Spleen (tissue), 11 donors: ENCODE results near the gene PTTG1IP. TPM values are rescaled to one million over a fixed set of nuclear protein-coding genes. Genes with fewer than 3 reads are reported as not detected.
A peak's percentile ranks its signal among the peaks of the same experiment; 100 is the strongest.

Source experiments
- DNase-seq: peaks from one replicate; pipeline ENCODE4 v3.0.0-alpha.2; 2020
- H3K27ac ChIP-seq, 8 donors: fragments of 200-600 bp; sonication (generic) in 7 of 8; 1 replicate in 4 of 8; 2 replicates in 4 of 8; pipeline versions ENCODE4 v1.5.0 to v1.8.0; 2016 to 2021; ENCODE audit warnings: inconsistent platforms in 4 of 8, mild to moderate bottlenecking in 4 of 8, moderate library complexity in 1 of 8
- H3K27me3 ChIP-seq, 7 donors: fragments of 200-600 bp; sonication (generic) in 6 of 7; replicated peaks in 1 of 7; 1 replicate in 4 of 7; 2 replicates in 3 of 7; pipeline versions ENCODE4 v1.5.0 to v1.8.0; 2016 to 2021; ENCODE audit warnings: inconsistent platforms in 3 of 7, mild to moderate bottlenecking in 1 of 7
- H3K36me3 ChIP-seq, 6 donors: fragments of 200-600 bp; sonication (generic) in 5 of 6; 1 replicate in 4 of 6; 2 replicates in 2 of 6; pipeline versions ENCODE4 v1.5.0 to v1.8.0; 2016 to 2021; ENCODE audit warnings: inconsistent platforms in 2 of 6
- H3K4me1 ChIP-seq, 6 donors: fragments of 200-600 bp; sonication (generic) in 5 of 6; 1 replicate in 3 of 6; 2 replicates in 3 of 6; pipeline versions ENCODE4 v1.5.0 to v1.8.0; 2016 to 2021; ENCODE audit warnings: inconsistent platforms in 3 of 6
- H3K4me3 ChIP-seq, 8 donors: fragments of 200-600 bp; sonication (generic) in 7 of 8; 1 replicate in 4 of 8; 2 replicates in 4 of 8; pipeline versions ENCODE4 v1.5.0 to v1.8.0; 2016 to 2021; ENCODE audit warnings: inconsistent platforms in 4 of 8, mild to moderate bottlenecking in 4 of 8, moderate library complexity in 2 of 8
- H3K9me3 ChIP-seq, 8 donors: fragments of 200-600 bp; sonication (generic) in 7 of 8; 1 replicate in 4 of 8; 2 replicates in 4 of 8; pipeline versions ENCODE4 v1.5.0 to v1.8.0; 2016 to 2021; ENCODE audit warnings: inconsistent platforms in 4 of 8
- POLR2A ChIP-seq, 3 donors: fragments of 450-650 bp; IDR thresholded peaks; one replicate each; pipeline ENCODE4 v1.5.1; 2017; ENCODE audit warnings: antibody characterized with exemption in 3 of 3, mild to moderate bottlenecking in 1 of 3
- POLR2AphosphoS5 ChIP-seq, 3 donors: sonication (generic); formaldehyde crosslinking; IDR thresholded peaks; one replicate each; pipeline ENCODE4 v1.5.1; 2017; ENCODE audit warnings: antibody characterized with exemption in 3 of 3
- WGBS, 5 donors: extraction: QIAGEN DNeasy Blood & Tissue Kit in 3 of 5; methylation state at CpG; one replicate each; pipeline versions ENCODE4 v1.1.5 to v1.1.7; 2013 to 2018; 5-methylcytosine and 5-hydroxymethylcytosine counted together
- intact Hi-C: fragments of 100-400 bp; cut with DNase I; formaldehyde crosslinking; loops from one replicate; pipeline ENCODE4 v1.15.0; 2023; ENCODE audit warnings: low total_unique reads
- polyA plus RNA-seq, 3 donors: library from polyadenylated mRNA; stranded (reverse); fragments of 200-250 nt; gene quantifications; one replicate each; pipeline ENCODE4 v1.2.1, GENCODE V29; 2013
- total RNA-seq, 7 donors: library from RNA; depleted of rRNA in 3 of 7; stranded (reverse); fragments of >200 nt in 3 of 7; fragmentation: NEBNext Ultra II Directional in 4 of 7; extraction: Animal tissue kit (Norgen Biotek cat#: 25700) in 4 of 7; gene quantifications; one replicate each; pipeline versions ENCODE4 v1.1.0 to v1.2.1, GENCODE V29; 2016 to 2021
- TF ChIP-seq, protein P1 (sequence below), 11 experiments: fragments of 200-600 bp in 7 of 11; fragments of 450-650 bp in 4 of 11; sonication (generic) in 4 of 11; IDR thresholded peaks in 8 of 11; conservative IDR thresholded peaks in 3 of 11; 1 replicate in 7 of 11; 2 replicates in 4 of 11; pipeline versions ENCODE4 v1.4.0 to v1.8.0; 2016 to 2021; ENCODE audit warnings: antibody characterized with exemption in 11 of 11, inconsistent platforms in 4 of 11, mild to moderate bottlenecking in 1 of 11
- donor health status: healthy with polysubstance abuse.
- donor health status: DM: no; HTN: no; CAD: no; lungs with moderate emphysema.
- donor health status: DM: no; HTN: no; CAD: no.
- donor health status: Bipolar disorder and iron deficiency.
- donor health status: healthy.
- donor health status: DM: no; HTN: no; CAD: no.
- donor health status: DM: yes; HTN: yes; CAD: no.

The PTTG1IP gene
- total and polyA plus RNA-seq, 10 donors, result 57.6 to 189 (median 135) TPM

DNA sequence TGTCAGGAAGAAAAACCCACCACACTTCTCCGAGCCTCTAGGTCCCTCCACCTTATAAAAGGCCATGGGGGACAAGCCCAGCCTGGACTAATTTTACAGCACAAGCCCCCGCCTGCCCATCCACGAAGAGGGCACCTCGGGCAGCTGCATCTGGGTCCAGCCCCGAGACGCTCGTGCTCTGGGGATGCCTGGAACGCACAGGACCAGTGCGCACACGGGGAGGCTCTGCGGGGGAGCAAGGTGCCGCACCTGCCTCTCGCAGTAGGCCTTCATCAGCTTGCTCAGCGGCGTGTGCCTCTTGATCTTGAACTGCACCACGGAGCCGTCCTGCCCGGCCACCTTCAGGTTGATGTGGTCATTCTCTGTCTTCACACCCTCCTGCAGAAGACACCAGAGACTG, 59.8 kb downstream of the PTTG1IP start:
- H3K9me3 ChIP-seq, result no peaks in the 10 kb centered on the region
- TF ChIP-seq POLR2A (IDR thresholded peaks at IDR 0.05), result no peak
- TF ChIP-seq, protein P1, sequence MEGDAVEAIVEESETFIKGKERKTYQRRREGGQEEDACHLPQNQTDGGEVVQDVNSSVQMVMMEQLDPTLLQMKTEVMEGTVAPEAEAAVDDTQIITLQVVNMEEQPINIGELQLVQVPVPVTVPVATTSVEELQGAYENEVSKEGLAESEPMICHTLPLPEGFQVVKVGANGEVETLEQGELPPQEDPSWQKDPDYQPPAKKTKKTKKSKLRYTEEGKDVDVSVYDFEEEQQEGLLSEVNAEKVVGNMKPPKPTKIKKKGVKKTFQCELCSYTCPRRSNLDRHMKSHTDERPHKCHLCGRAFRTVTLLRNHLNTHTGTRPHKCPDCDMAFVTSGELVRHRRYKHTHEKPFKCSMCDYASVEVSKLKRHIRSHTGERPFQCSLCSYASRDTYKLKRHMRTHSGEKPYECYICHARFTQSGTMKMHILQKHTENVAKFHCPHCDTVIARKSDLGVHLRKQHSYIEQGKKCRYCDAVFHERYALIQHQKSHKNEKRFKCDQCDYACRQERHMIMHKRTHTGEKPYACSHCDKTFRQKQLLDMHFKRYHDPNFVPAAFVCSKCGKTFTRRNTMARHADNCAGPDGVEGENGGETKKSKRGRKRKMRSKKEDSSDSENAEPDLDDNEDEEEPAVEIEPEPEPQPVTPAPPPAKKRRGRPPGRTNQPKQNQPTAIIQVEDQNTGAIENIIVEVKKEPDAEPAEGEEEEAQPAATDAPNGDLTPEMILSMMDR (IDR thresholded peaks at IDR 0.05 in 8 of 11, conservative IDR thresholded peaks at IDR 0.05 in 3 of 11), result no peak
- peak in 1 of 3 donors; percentile 47 for TF ChIP-seq POLR2AphosphoS5 (IDR thresholded peaks at IDR 0.05)

GRCh38 chr21:44813149-44813548, 60.3 kb downstream of the PTTG1IP start:
- H3K9me3 ChIP-seq, result no peaks in the 10 kb centered on the region
- 83 to 96% (median 94%) methylated on average over 9 to 10 of the region's 10 CpGs for WGBS, 5 donors
- TF ChIP-seq, protein P1 (IDR thresholded peaks at IDR 0.05 in 8 of 11, conservative IDR thresholded peaks at IDR 0.05 in 3 of 11), result no peak
- TF ChIP-seq POLR2AphosphoS5 (IDR thresholded peaks at IDR 0.05) (no peak), POLR2A (IDR thresholded peaks at IDR 0.05) (no peak)
- peaks cover 10 to 82% (median 33%) of the 10 kb centered on the region in 6 donors for H3K4me1 ChIP-seq
- no peak overlapping the region for H3K4me3 ChIP-seq
- H3K27me3 ChIP-seq, result no peaks in the 10 kb centered on the region
- H3K27ac ChIP-seq, result no peak overlapping the region
- peaks cover 0 to 60% (median 35%) of the 10 kb centered on the region in 6 donors for H3K36me3 ChIP-seq
- no peak for DNase-seq
- intact Hi-C loops, result no loop called here

More for the DNA sequence above, 59.8 kb downstream of the PTTG1IP start:
- 88 to 92% (median 91%) methylated on average over 17 to 18 of the region's 18 CpGs for WGBS, 5 donors
- intact Hi-C loops, result no loop called here
- H3K4me3 ChIP-seq, result no peak overlapping the region
- H3K27me3 ChIP-seq, result no peaks in the 10 kb centered on the region
- DNase-seq, result no peak
- no peak overlapping the region for H3K27ac ChIP-seq
- H3K36me3 ChIP-seq, result peaks cover 0 to 54% (median 30%) of the 10 kb centered on the region in 6 donors
- H3K4me1 ChIP-seq, result peaks cover 10 to 87% (median 37%) of the 10 kb centered on the region in 6 donors

GRCh38 chr21:44812640-44813039, 60.9 kb downstream of the PTTG1IP start:
- no peak for DNase-seq
- Histone ChIP-seq H3K9me3 (no peaks in the 10 kb centered on the region), H3K27me3 (no peaks in the 10 kb centered on the region), H3K4me3 (no peak overlapping the region), H3K27ac (no peak overlapping the region), H3K4me1 (peaks cover 10 to 82% (median 33%) of the 10 kb centered on the region in 6 donors), H3K36me3 (peaks cover 0 to 65% (median 41%) of the 10 kb centered on the region in 6 donors)
- TF ChIP-seq, protein P1 (IDR thresholded peaks at IDR 0.05 in 8 of 11, conservative IDR thresholded peaks at IDR 0.05 in 3 of 11), result no peak
- TF ChIP-seq POLR2A (IDR thresholded peaks at IDR 0.05) (no peak), POLR2AphosphoS5 (IDR thresholded peaks at IDR 0.05) (no peak)
- intact Hi-C loops, result no loop called here
- 89 to 95% (median 90%) methylated on average over 14 of the region's 14 CpGs for WGBS, 5 donors

- intact Hi-C loops, result no loop called here
- TF ChIP-seq POLR2AphosphoS5 (IDR thresholded peaks at IDR 0.05), result no peak
- TF ChIP-seq, protein P1 (IDR thresholded peaks at IDR 0.05 in 8 of 11, conservative IDR thresholded peaks at IDR 0.05 in 3 of 11), result no peak
- no peak for TF ChIP-seq POLR2A (IDR thresholded peaks at IDR 0.05)
- Histone ChIP-seq H3K9me3 (no peaks in the 10 kb centered on the region), H3K27ac (no peak overlapping the region), H3K36me3 (peaks cover 0 to 83% (median 58%) of the 10 kb centered on the region in 6 donors), H3K27me3 (no peaks in the 10 kb centered on the region), H3K4me1 (peaks cover 1 to 64% (median 17%) of the 10 kb centered on the region in 6 donors), H3K4me3 (no peak overlapping the region)
- WGBS, 5 donors, result 82 to 92% (median 90%) methylated on average over 6 of the region's 6 CpGs
- no peak for DNase-seq
Observed at GRCh38 chr21:44810779-44811178, 62.7 kb downstream of the PTTG1IP start.
